SU-DHL-6 (cell line): ENCODE data around the gene NFE2.

ENCODE experiments used
- H2AFZ ChIP-seq: fragments of 200-600 bp; sonication (generic); 2 replicates; pipeline ENCODE4 v1.6.1; 2014; ENCODE audit warnings: low read depth, mild to moderate bottlenecking, moderate library complexity, mixed read lengths, antibody characterized with exemption, low read length; ENCODE audit not compliant: severe bottlenecking
- H3F3A ChIP-seq: fragments of 200-600 bp; shearing (Covaris generic); 2 replicates; pipeline ENCODE4 v1.6.0; 2016; ENCODE audit warnings: antibody characterized with exemption, mild to moderate bottlenecking; ENCODE audit not compliant: insufficient read depth
- H3K27ac ChIP-seq: fragments of 200-600 bp; sonication (generic); 2 replicates; pipeline ENCODE4 v1.5.1; 2016; ENCODE audit warnings: low read depth, mild to moderate bottlenecking, low read length, moderate library complexity, mixed read lengths
- H3K27me3 ChIP-seq: fragments of 200-600 bp; sonication (generic), shearing (Covaris generic); 2 replicates; pipeline ENCODE4 v1.6.0; 2014; ENCODE audit warnings: mild to moderate bottlenecking, low read length
- H3K36me3 ChIP-seq: fragments of 200-600 bp; sonication (generic); 2 replicates; pipeline ENCODE4 v1.6.1; 2014; ENCODE audit warnings: mild to moderate bottlenecking, low read length, mixed read lengths
- H3K4me2 ChIP-seq: fragments of 300-600, 200-600 bp; shearing (Covaris generic), sonication (generic); 2 replicates; pipeline ENCODE4 v1.6.0; 2014; ENCODE audit warnings: low read length, low read depth, mild to moderate bottlenecking; ENCODE audit not compliant: poor library complexity, severe bottlenecking
- H3K4me3 ChIP-seq: fragments of 200-600 bp; sonication (generic); 2 replicates; pipeline ENCODE4 v1.5.1; 2014; ENCODE audit warnings: antibody characterized with exemption, low read length, mild to moderate bottlenecking, mixed read lengths; ENCODE audit not compliant: insufficient read depth, poor library complexity, severe bottlenecking
- H3K79me2 ChIP-seq: fragments of 200-600 bp; sonication (generic); 2 replicates; pipeline ENCODE4 v1.6.1; 2014; ENCODE audit warnings: mild to moderate bottlenecking, low read length, moderate library complexity; ENCODE audit not compliant: insufficient read depth
- H3K9ac ChIP-seq: fragments of 200-600 bp; sonication (generic); 2 replicates; pipeline ENCODE4 v1.7.0; 2014; ENCODE audit warnings: mild to moderate bottlenecking, low read length
- H3K9me2 ChIP-seq: fragments of 200-600 bp; sonication (generic); replicated peaks from 2 replicates; pipeline ENCODE4 v1.6.1; 2014; ENCODE audit warnings: low read length; ENCODE audit not compliant: insufficient read depth
- H3K9me3 ChIP-seq: fragments of 200-600 bp; sonication (generic); 2 replicates; pipeline ENCODE4 v1.6.1; 2014; ENCODE audit warnings: low read length, mixed read lengths; ENCODE audit not compliant: insufficient read depth
- H4K20me1 ChIP-seq: fragments of 200-600 bp; sonication (generic); 2 replicates; pipeline ENCODE4 v1.6.1; 2014; ENCODE audit warnings: low read depth, mild to moderate bottlenecking, antibody characterized with exemption, low read length, moderate library complexity, mixed read lengths
- EZH2phosphoT487 ChIP-seq: fragments of 200-600 bp; sonication (generic), shearing (Covaris generic); conservative IDR thresholded peaks from 2 replicates; pipeline ENCODE4 v1.6.1; 2018; ENCODE audit warnings: mild to moderate bottlenecking, antibody characterized with exemption, low read length, moderate library complexity, mixed read lengths
- TF ChIP-seq, protein P1 (sequence below): fragments of 200-600 bp; sonication (generic); IDR thresholded peaks from one replicate; pipeline ENCODE4 v1.5.1; 2017; ENCODE audit warnings: antibody characterized with exemption, mild to moderate bottlenecking, low read length, moderate library complexity; ENCODE audit not compliant: insufficient read depth, poor library complexity, severe bottlenecking

NFE2 gene

DNA sequence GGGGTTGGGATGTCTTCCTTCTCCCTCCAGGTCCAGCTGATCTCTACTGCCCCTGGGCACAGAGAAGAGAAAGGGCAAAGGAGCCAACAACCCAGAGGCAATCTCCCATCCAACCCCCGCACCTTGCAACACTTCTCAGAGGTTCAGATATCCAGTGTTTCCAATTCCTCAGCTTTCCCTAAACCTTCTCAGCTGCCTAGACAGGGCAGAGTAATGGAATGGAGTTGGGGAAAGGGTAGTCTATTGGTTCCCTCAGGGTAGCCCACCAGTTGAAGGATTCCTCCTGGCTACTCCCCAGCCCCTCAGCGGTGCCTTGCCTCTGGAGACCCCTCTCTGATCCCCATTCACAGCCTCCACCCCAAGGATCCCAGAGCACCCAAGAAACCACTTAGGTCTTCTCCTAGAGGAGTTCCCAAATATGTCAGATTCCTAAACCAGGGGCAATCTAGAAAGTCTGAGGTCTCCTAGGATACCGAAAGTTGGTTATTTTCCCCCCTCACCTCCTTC, 537 bp downstream of the NFE2 start:
- no peaks in the 10 kb centered on the region for H3K9me2 ChIP-seq
- H3K4me2 ChIP-seq: no peak overlapping the region
- H3K27me3 ChIP-seq: no peaks in the 10 kb centered on the region
- H2AFZ ChIP-seq: no peak overlapping the region
- no peaks in the 10 kb centered on the region for H3K36me3 ChIP-seq
- H3K27ac ChIP-seq: no peak overlapping the region
- H3K9ac ChIP-seq: no peak overlapping the region
- H4K20me1 ChIP-seq: no peaks in the 10 kb centered on the region
- no peaks in the 10 kb centered on the region for H3K79me2 ChIP-seq
- no peak for TF ChIP-seq EZH2phosphoT487
- TF ChIP-seq, protein P1, sequence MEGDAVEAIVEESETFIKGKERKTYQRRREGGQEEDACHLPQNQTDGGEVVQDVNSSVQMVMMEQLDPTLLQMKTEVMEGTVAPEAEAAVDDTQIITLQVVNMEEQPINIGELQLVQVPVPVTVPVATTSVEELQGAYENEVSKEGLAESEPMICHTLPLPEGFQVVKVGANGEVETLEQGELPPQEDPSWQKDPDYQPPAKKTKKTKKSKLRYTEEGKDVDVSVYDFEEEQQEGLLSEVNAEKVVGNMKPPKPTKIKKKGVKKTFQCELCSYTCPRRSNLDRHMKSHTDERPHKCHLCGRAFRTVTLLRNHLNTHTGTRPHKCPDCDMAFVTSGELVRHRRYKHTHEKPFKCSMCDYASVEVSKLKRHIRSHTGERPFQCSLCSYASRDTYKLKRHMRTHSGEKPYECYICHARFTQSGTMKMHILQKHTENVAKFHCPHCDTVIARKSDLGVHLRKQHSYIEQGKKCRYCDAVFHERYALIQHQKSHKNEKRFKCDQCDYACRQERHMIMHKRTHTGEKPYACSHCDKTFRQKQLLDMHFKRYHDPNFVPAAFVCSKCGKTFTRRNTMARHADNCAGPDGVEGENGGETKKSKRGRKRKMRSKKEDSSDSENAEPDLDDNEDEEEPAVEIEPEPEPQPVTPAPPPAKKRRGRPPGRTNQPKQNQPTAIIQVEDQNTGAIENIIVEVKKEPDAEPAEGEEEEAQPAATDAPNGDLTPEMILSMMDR: no peak
- H3K4me3 ChIP-seq: no peak overlapping the region
- H3K9me3 ChIP-seq: no peaks in the 10 kb centered on the region
- H3F3A ChIP-seq: no peaks in the 10 kb centered on the region

DNA sequence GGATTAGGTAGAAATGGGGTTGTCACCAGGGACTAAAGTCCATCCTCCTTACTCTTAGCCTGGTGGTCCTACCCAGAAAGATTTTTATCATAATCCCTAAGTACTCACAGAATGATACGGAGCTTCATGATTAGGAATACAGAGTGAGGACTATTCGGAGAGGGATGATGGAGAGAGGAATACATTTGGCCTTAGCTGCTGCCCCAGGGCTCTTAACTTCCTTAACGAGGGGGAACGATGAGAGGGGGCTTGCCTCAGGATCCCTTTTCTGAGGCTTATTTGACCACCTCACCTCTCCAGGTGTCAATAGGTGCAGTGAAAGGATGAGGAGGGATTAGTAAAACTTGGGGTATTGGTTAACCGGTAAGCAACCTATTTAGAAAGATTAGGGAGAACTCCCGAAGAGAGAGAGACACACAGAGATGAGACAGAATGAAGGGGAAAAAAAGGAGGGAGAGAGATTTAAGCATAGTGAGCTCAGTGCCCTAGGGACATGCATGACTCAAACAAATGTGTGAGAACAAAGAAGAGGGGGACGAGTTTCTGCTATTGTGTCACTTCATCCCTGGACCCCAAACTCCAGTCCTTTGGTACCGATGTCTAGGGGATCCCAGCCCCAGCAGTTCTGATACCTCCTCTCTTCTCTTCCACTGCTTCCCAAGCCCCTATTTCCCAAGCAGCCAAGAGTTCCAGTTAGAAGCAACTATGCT, 1.1 kb downstream of the NFE2 start:
- H3K27ac ChIP-seq: no peak overlapping the region
- no peak for TF ChIP-seq EZH2phosphoT487
- H3K79me2 ChIP-seq: no peaks in the 10 kb centered on the region

DNA sequence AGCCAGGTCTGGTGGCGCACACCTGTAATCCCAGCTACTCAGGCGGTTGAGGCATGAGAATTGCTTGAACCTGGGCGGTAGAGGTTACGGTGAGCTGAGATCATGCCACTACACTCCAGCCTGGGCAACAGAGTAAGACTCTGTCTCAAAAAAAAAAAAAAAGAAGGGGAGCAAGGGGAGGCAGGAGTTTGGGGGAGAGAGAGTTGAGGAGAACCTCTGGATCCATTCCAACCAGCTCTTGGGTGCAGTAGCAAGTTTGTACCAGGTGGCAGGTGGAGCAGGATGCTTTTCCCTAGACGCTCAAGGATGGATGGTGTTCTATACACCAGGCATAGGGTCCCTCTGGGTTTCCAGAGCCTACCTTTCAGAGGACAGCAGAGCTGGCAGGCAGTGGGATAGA, 1.9 kb downstream of the NFE2 start:
- no peaks in the 10 kb centered on the region for H3K79me2 ChIP-seq
- H3F3A ChIP-seq: no peaks in the 10 kb centered on the region
- no peak overlapping the region for H3K9ac ChIP-seq
- H3K4me3 ChIP-seq: no peak overlapping the region
- H3K9me2 ChIP-seq: no peaks in the 10 kb centered on the region
- H3K4me2 ChIP-seq: no peak overlapping the region
- no peaks in the 10 kb centered on the region for H3K9me3 ChIP-seq
- no peak for TF ChIP-seq EZH2phosphoT487
- TF ChIP-seq, protein P1: no peak
- H3K27me3 ChIP-seq: no peaks in the 10 kb centered on the region
- no peak overlapping the region for H3K27ac ChIP-seq
- H2AFZ ChIP-seq: no peak overlapping the region
- no peaks in the 10 kb centered on the region for H4K20me1 ChIP-seq
- no peaks in the 10 kb centered on the region for H3K36me3 ChIP-seq

More for the DNA sequence above, 1.1 kb downstream of the NFE2 start:
- no peaks in the 10 kb centered on the region for H3K9me3 ChIP-seq
- no peaks in the 10 kb centered on the region for H3K27me3 ChIP-seq
- H4K20me1 ChIP-seq: no peaks in the 10 kb centered on the region
- no peak overlapping the region for H3K9ac ChIP-seq
- H2AFZ ChIP-seq: no peak overlapping the region
- H3K36me3 ChIP-seq: no peaks in the 10 kb centered on the region
- H3F3A ChIP-seq: no peaks in the 10 kb centered on the region
- no peaks in the 10 kb centered on the region for H3K9me2 ChIP-seq
- no peak overlapping the region for H3K4me3 ChIP-seq
- H3K4me2 ChIP-seq: no peak overlapping the region

DNA sequence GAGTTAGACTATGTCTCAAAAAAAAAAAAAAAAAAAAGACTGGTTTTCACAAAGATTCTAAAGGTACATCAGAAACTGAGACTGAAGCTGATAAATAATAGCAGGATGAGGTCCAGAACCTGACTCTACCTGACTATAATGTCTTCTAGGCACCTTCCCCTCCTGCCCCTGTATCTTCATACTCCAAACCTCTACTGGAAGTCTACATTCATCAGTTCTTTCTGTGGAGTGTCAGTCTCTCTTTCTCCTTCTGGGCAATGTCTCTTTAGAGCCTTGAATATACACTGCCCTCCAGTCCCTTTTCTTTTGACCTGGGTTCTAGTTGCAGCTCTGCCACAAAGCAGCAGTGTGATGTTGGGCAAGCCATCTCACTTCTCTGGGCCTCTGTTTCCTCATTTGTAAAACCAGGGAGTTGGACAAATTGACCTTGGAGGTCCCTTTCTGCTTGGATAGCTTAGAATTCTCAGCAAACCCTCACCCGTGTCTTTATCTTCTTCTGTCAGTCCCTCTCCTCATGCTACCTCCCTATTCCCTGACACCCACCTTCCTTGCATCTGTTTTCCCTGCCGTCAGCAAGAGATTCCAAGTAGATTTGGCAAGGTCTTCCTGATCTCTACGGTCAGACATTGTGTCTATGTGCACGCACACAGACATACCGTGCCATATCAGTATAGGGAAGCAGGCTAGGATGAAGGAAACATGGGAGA, 4.3 kb downstream of the NFE2 start:
- no peaks in the 10 kb centered on the region for H3F3A ChIP-seq
- no peak overlapping the region for H2AFZ ChIP-seq
- H3K9ac ChIP-seq: no peak overlapping the region
- TF ChIP-seq, protein P1: no peak
- no peak for TF ChIP-seq EZH2phosphoT487
- H3K36me3 ChIP-seq: no peaks in the 10 kb centered on the region
- no peak overlapping the region for H3K4me3 ChIP-seq
- H3K79me2 ChIP-seq: no peaks in the 10 kb centered on the region
- no peaks in the 10 kb centered on the region for H3K9me3 ChIP-seq
- H3K27me3 ChIP-seq: no peaks in the 10 kb centered on the region
- no peaks in the 10 kb centered on the region for H3K9me2 ChIP-seq
- no peak overlapping the region for H3K27ac ChIP-seq
- H3K4me2 ChIP-seq: no peak overlapping the region
- H4K20me1 ChIP-seq: no peaks in the 10 kb centered on the region
